Measurements from ENCODE around the gene NDUFB7. TPM values are rescaled to one million over a fixed set of nuclear protein-coding genes. Genes with fewer than 3 reads are reported as not detected.

NDUFB7 gene
- total and polyA plus RNA-seq, 2 experiments from 2014 or later = 289 to 463 TPM

GRCh38 chr19:14565765-14566711, 5.8 kb downstream of the NDUFB7 start:
- no peaks in the 10 kb centered on the region for H3K27me3 ChIP-seq (ENCODE audit: insufficient read depth)
- Mint-ChIP-seq H3K36me3 (ENCODE audit: low read depth) (peaks cover 12% of the 10 kb centered on the region), H3K4me3 (no peak overlapping the region), H3K27ac (no peak overlapping the region), H3K9me3 (no peaks in the 10 kb centered on the region; the same call in 1 of the 3 replicates), H3K27me3 (ENCODE audit: insufficient read depth, low read depth, poor library complexity) (peaks cover 8% of the 10 kb centered on the region), H3K4me1 (peaks cover 33% of the 10 kb centered on the region)
- no peak overlapping the region for H3K4me2 ChIP-seq
- no peak for TF ChIP-seq CTCF (conservative IDR thresholded peaks at IDR 0.05; ENCODE audit: low read depth in 2 of 2)
- no peak for TF ChIP-seq POLR2AphosphoS5 (IDR thresholded peaks at IDR 0.05; ENCODE audit: low read depth)
- TF ChIP-seq REST (IDR thresholded peaks at IDR 0.05; ENCODE audit: unreplicated experiment) = no peak
- TF ChIP-seq ETS1 (IDR thresholded peaks at IDR 0.05) = no peak
- no peak for TF ChIP-seq ZNF462 (CRISPR knock-in tag; IDR thresholded peaks at IDR 0.05)
- no peak for TF ChIP-seq ZNF114 (CRISPR knock-in tag; IDR thresholded peaks at IDR 0.05)
- TF ChIP-seq JUNB (IDR thresholded peaks at IDR 0.05; ENCODE audit: unreplicated experiment) = no peak
- TF ChIP-seq EZH2 (IDR thresholded peaks at IDR 0.05; ENCODE audit: low read depth, unreplicated experiment) = no peak
- no peak for TF ChIP-seq EZH2phosphoT487 (IDR thresholded peaks at IDR 0.05; ENCODE audit: unreplicated experiment)
- TF ChIP-seq NANOG (IDR thresholded peaks at IDR 0.05; ENCODE audit: borderline replicate concordance) = no peak
- no peak for TF ChIP-seq ZNF331 (CRISPR knock-in tag; IDR thresholded peaks at IDR 0.05; ENCODE audit: low read depth)
- no peak for TF ChIP-seq CREB1 (CRISPR knock-in tag; IDR thresholded peaks at IDR 0.05; ENCODE audit: low read depth)
- TF ChIP-seq STAT1 (IDR thresholded peaks at IDR 0.05; ENCODE audit: unreplicated experiment) = no peak
- peaks cover 32% of the 10 kb centered on the region for H3K4me1 ChIP-seq (ENCODE audit: insufficient read depth)
- H3K36me3 ChIP-seq (ENCODE audit: insufficient read depth) = no peaks in the 10 kb centered on the region; the same call in 1 of the 2 replicates
- H2AFZ ChIP-seq = no peak overlapping the region
- no peak for DNase-seq (ENCODE audit: low spot score)
- no peak overlapping the region for H3K4me3 ChIP-seq
- H3K9me2 ChIP-seq (ENCODE audit: insufficient read depth) = no peaks in the 10 kb centered on the region
- H3K27ac ChIP-seq (ENCODE audit: low read depth) = no peak overlapping the region
- H4K20me1 ChIP-seq (replicated peaks; ENCODE audit: insufficient read depth) = peaks cover 3% of the 10 kb centered on the region
- H3K79me2 ChIP-seq (replicated peaks; ENCODE audit: insufficient read depth) = peaks cover 25% of the 10 kb centered on the region
- H3F3A ChIP-seq (replicated peaks; ENCODE audit: low read depth) = peaks cover 10% of the 10 kb centered on the region; the same call in 1 of the 2 replicates
- ATAC-seq = no peak

All from GM23338 (cell line).